Right lobe of liver (tissue), 4 donors: ENCODE results near the gene GALNT15.

Source experiments
- CTCF ChIP-seq, 4 donors: fragments of 200-600 bp in 3 of 4; fragments of 450-650 bp in 1 of 4; IDR thresholded peaks; one replicate each; pipeline versions ENCODE4 v1.5.1 to v1.8.0; 2016 to 2022; ENCODE audit warnings: antibody characterized with exemption in 4 of 4, mild to moderate bottlenecking in 2 of 4
- POLR2A ChIP-seq: fragments of 450-650 bp; IDR thresholded peaks from one replicate; pipeline ENCODE4 v1.6.1; 2017; ENCODE audit warnings: antibody characterized with exemption, mild to moderate bottlenecking
- donor health status: DM: no; HTN: no; CAD: no.
- donor health status: DM: no; HTN: no; CAD: no.
- donor health status: DM: no; HTN: yes; CAD: no.

- TF ChIP-seq CTCF (IDR thresholded peaks at IDR 0.05) (no peak), POLR2A (no peak)
Observed at GRCh38 chr3:16191591-16191990, 17.1 kb downstream of the GALNT15 start.
